Measurements from ENCODE around the gene ARHGEF7.

ARHGEF7 gene

DNA sequence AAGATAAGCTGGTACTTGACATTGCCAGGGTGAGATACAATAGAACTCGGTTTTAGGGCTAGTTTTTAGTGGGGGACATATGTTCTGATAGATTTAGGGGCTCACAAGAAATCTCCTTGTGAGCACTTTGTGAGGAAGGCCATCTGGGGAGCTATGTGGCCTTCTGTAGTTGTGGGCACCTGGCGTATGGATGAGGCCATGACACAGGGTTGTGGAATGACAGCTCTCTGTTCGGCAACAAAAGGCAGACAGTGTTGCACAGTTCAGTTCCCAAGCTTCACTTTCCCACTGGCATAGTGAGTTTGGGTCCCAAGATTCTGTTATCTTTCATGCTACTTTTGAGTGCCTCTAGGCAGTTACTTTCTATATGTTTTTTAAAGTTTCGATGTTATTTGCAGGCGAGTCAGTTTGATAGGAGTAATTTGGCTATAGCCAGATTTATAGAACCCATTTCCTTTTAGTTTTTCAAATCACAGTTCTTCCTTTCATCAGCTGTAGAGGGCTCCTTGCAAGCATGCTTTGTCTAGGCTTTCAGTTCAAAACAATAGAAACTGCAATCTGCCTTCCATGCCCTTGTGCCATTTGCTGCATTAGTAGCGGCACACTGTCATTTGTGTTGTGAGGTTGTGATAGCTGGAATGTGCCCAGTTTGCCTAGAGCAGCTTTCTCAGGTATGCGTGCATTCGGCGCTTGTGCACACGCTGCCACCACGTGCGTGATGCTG is 134.7 kb downstream of the ARHGEF7 start:
- no peak overlapping the region for H3K4me3 ChIP-seq (ENCODE audit: low read length, poor library complexity, severe bottlenecking)
- H3K9ac ChIP-seq (ENCODE audit: low read depth, low read length, poor library complexity, severe bottlenecking), result no peak overlapping the region
- H3K9me2 ChIP-seq (replicated peaks; ENCODE audit: low read depth, low read length), result no peaks in the 10 kb centered on the region
- no peaks in the 10 kb centered on the region for H3K27me3 ChIP-seq (ENCODE audit: insufficient read depth, low read length, poor library complexity, severe bottlenecking)
- H3F3A ChIP-seq (ENCODE audit: low read depth), result no peaks in the 10 kb centered on the region
- H3K79me2 ChIP-seq (ENCODE audit: insufficient read depth, low read length), result peaks cover 5% of the 10 kb centered on the region; the same call in 1 of the 2 replicates
- H3K4me2 ChIP-seq (ENCODE audit: low read depth, low read length, poor library complexity, severe bottlenecking), result no peak overlapping the region
- H3K4me1 ChIP-seq (ENCODE audit: insufficient read depth, low read length, poor library complexity, severe bottlenecking), result no peaks in the 10 kb centered on the region
- TF ChIP-seq EZH2phosphoT487 (IDR thresholded peaks at IDR 0.05; ENCODE audit: borderline replicate concordance), result no peak
- TF ChIP-seq, protein P1, sequence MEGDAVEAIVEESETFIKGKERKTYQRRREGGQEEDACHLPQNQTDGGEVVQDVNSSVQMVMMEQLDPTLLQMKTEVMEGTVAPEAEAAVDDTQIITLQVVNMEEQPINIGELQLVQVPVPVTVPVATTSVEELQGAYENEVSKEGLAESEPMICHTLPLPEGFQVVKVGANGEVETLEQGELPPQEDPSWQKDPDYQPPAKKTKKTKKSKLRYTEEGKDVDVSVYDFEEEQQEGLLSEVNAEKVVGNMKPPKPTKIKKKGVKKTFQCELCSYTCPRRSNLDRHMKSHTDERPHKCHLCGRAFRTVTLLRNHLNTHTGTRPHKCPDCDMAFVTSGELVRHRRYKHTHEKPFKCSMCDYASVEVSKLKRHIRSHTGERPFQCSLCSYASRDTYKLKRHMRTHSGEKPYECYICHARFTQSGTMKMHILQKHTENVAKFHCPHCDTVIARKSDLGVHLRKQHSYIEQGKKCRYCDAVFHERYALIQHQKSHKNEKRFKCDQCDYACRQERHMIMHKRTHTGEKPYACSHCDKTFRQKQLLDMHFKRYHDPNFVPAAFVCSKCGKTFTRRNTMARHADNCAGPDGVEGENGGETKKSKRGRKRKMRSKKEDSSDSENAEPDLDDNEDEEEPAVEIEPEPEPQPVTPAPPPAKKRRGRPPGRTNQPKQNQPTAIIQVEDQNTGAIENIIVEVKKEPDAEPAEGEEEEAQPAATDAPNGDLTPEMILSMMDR (conservative IDR thresholded peaks at IDR 0.05; ENCODE audit: low read length), result no peak
- no peaks in the 10 kb centered on the region for H3K9me3 ChIP-seq (ENCODE audit: insufficient read depth, low read depth, low read length)
- H4K20me1 ChIP-seq (ENCODE audit: insufficient read depth, low read length, poor library complexity, severe bottlenecking), result peaks cover 12% of the 10 kb centered on the region
- H3K36me3 ChIP-seq (ENCODE audit: insufficient read depth, low read length), result peaks cover 92% of the 10 kb centered on the region; the same call in 1 of the 2 replicates
- no peak overlapping the region for H2AFZ ChIP-seq (ENCODE audit: low read length)

DNA sequence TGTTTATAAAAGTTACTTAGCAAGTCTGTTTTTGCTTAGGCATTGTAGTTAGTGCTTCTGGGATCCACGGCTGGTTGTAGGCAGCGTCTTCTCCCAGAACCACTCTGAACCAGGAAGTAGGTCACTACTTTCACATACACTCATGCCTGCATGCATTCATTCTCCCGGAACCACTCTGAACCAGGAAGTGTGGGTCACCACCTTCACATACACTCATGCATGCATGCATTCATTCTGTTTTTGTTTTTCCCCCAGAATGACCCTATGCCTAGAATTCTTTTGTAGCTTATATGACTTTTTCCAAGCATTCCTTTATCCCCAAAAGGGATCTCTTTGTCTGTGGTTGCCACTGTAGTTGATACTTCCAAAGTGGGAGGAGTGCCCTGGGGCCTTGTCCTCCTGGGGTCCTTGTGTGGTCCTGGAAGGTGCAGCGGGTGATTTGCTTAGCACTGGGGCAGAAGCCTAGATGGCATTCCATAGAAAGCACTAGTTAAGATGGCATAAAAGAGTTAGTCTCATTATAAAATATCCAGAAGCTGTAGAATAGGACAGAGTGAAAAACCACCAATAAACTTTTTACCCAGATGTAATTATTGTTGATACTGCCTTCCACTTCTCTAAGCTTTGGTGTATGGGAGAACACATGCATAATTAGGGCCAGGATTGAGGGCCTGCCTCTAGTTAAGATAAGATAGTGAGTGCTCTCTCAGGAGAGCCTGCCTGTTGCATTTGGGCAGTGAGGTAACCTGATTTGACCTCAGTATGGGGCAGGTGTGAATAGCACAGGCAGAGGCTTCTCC is 136.7 kb downstream of the ARHGEF7 start:
- Histone ChIP-seq H3K36me3 (ENCODE audit: insufficient read depth, low read length) (peaks cover 88% of the 10 kb centered on the region; the same call in 1 of the 2 replicates), H3K79me2 (ENCODE audit: insufficient read depth, low read length) (peaks cover 17% of the 10 kb centered on the region; the same call in 1 of the 2 replicates), H3K27me3 (ENCODE audit: insufficient read depth, low read length, poor library complexity, severe bottlenecking) (no peaks in the 10 kb centered on the region), H2AFZ (ENCODE audit: low read length) (no peak overlapping the region), H4K20me1 (ENCODE audit: insufficient read depth, low read length, poor library complexity, severe bottlenecking) (peaks cover 12% of the 10 kb centered on the region), H3K4me3 (ENCODE audit: low read length, poor library complexity, severe bottlenecking) (no peak overlapping the region), H3K4me2 (ENCODE audit: low read depth, low read length, poor library complexity, severe bottlenecking) (no peak overlapping the region), H3F3A (ENCODE audit: low read depth) (no peaks in the 10 kb centered on the region), H3K9me3 (ENCODE audit: insufficient read depth, low read depth, low read length) (no peaks in the 10 kb centered on the region), H3K9ac (ENCODE audit: low read depth, low read length, poor library complexity, severe bottlenecking) (no peak overlapping the region), H3K9me2 (replicated peaks; ENCODE audit: low read depth, low read length) (no peaks in the 10 kb centered on the region), H3K4me1 (ENCODE audit: insufficient read depth, low read length, poor library complexity, severe bottlenecking) (no peaks in the 10 kb centered on the region)
- TF ChIP-seq EZH2phosphoT487 (IDR thresholded peaks at IDR 0.05; ENCODE audit: borderline replicate concordance), result no peak
- TF ChIP-seq, protein P1 (conservative IDR thresholded peaks at IDR 0.05; ENCODE audit: low read length), result no peak

DNA sequence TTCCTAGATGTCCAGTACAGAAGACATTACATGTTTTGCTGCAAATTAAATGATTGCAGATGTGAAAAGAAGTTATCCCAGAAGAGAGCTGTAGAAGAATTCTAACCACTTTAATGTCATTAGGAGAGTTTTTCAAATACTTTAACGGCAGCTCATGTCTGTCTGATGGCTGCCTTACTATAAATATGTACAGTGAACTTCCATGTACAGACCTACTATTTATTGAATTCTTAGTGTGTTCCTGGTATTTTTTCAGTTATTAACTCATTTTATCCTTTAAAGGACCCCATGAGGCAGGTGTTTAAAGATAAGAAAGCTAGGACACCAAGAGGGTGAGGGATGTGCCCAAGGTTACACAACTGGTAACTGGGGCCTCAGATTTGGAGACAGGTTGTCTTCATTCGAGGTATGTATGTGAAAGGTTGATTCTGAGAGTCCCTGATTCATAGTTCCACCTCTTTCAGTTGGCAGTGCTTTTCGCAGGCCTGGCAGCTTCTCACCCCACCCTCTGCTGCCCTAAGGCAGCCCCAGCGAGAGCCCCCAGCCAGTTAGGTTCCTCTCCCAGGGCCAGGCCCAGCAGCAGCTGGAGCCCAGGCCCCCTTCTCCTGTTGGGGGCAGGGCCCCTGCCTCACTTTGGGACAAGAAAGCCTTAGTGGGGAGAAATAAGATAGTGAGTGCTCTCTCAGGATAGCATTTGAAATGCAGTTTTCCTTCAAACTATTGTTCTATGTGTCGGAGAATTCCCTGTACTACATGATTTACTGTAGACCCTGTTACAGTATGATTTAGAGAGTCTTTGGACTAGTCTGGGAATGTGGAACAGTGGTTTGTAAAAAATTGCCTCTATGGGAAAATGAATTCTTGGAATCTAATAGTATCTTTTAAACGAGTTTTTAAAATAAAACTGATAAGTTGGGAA is 137.6 kb downstream of the ARHGEF7 start:
- Histone ChIP-seq H3F3A (ENCODE audit: low read depth) (no peaks in the 10 kb centered on the region), H3K79me2 (ENCODE audit: insufficient read depth, low read length) (peaks cover 18% of the 10 kb centered on the region; the same call in 1 of the 2 replicates), H4K20me1 (ENCODE audit: insufficient read depth, low read length, poor library complexity, severe bottlenecking) (peaks cover 12% of the 10 kb centered on the region), H3K4me2 (ENCODE audit: low read depth, low read length, poor library complexity, severe bottlenecking) (no peak overlapping the region), H2AFZ (ENCODE audit: low read length) (no peak overlapping the region), H3K9ac (ENCODE audit: low read depth, low read length, poor library complexity, severe bottlenecking) (no peak overlapping the region), H3K4me3 (ENCODE audit: low read length, poor library complexity, severe bottlenecking) (no peak overlapping the region), H3K36me3 (ENCODE audit: insufficient read depth, low read length) (peaks cover 87% of the 10 kb centered on the region; the same call in 1 of the 2 replicates), H3K4me1 (ENCODE audit: insufficient read depth, low read length, poor library complexity, severe bottlenecking) (no peaks in the 10 kb centered on the region), H3K9me2 (replicated peaks; ENCODE audit: low read depth, low read length) (no peaks in the 10 kb centered on the region), H3K27me3 (ENCODE audit: insufficient read depth, low read length, poor library complexity, severe bottlenecking) (no peaks in the 10 kb centered on the region), H3K9me3 (ENCODE audit: insufficient read depth, low read depth, low read length) (no peaks in the 10 kb centered on the region)
- TF ChIP-seq EZH2phosphoT487 (IDR thresholded peaks at IDR 0.05; ENCODE audit: borderline replicate concordance), result no peak
- TF ChIP-seq, protein P1 (conservative IDR thresholded peaks at IDR 0.05; ENCODE audit: low read length), result no peak
